HCT116 (cell line): ENCODE data around the gene GPR150. TPM values are rescaled to one million over a fixed set of nuclear protein-coding genes. Genes with fewer than 3 reads are reported as not detected.

Experiments
- ATAC-seq: fragments of 200-7000 bp; cut with Tn5 transposase; 2 replicates; pipeline ENCODE4 v1.9.1; 2020; ENCODE audit warnings: mild to moderate bottlenecking, moderate library complexity
- BruUV-seq: library from RNA; stranded (reverse); fragments of 400-500 nt; replicated peaks from 2 replicates; lab custom pipeline; 2021; lab: Mats Ljungman, UMichigan
- CTCF ChIA-PET: fragments of 300-600 bp; sonication (Branson Sonifier 250); formaldehyde crosslinking; loops from one replicate; lab custom pipeline; 2021; ENCODE audit warnings: antibody characterized with exemption; lab: Charles Lee
- POLR2A ChIA-PET: fragments of 300-600, 350-600 bp; sonication (Branson Sonifier 250); formaldehyde crosslinking; loops from one replicate; lab custom pipeline; 2021; ENCODE audit warnings: antibody characterized with exemption; lab: Charles Lee
- RAD21 ChIA-PET, 2 experiments: fragments of 300-600 bp; sonication (Branson Sonifier 250); formaldehyde crosslinking; loops; one replicate each; lab custom pipeline; 2023; ENCODE audit warnings: low total read pairs in 2 of 2; ENCODE audit not compliant: uncharacterized antibody in 2 of 2, unreplicated experiment in 2 of 2, low non-redundant PET in 1 of 2; lab: Charles Lee
- DNase-seq: peaks from one replicate; pipeline ENCODE4 v3.0.0-alpha.2; 2010; ENCODE audit warnings: low read depth, low spot score
- H2AFZ ChIP-seq: fragments of 200-600 bp; shearing (Covaris generic), sonication (generic); 2 replicates; pipeline ENCODE4 v1.6.1; 2017; ENCODE audit warnings: low read depth, mixed run types, mixed read lengths, antibody characterized with exemption, low read length; ENCODE audit not compliant: poor library complexity, severe bottlenecking
- H3K27ac ChIP-seq: 2 replicates; pipeline ENCODE4 v1.5.1; 2012; ENCODE audit warnings: low read depth, low read length
- H3K27me3 ChIP-seq: fragments of 200-600 bp; sonication (generic); 2 replicates; pipeline ENCODE4 v1.6.1; 2016; ENCODE audit warnings: mixed run types, low read length, mixed read lengths; ENCODE audit not compliant: insufficient read depth
- H3K36me3 ChIP-seq, 2 experiments: fragments of 200-500 bp in 1 of 2; fragments of 200-600 bp in 1 of 2; sonication (Bioruptor generic) in 1 of 2; sonication (generic) in 1 of 2; 2 replicates each; pipeline versions ENCODE4 v1.5.1 to v1.6.1; 2014 to 2016; ENCODE audit warnings: low read length in 2 of 2, inconsistent platforms in 1 of 2, mixed read lengths in 1 of 2, mixed run types in 1 of 2; ENCODE audit not compliant: insufficient read depth in 2 of 2, control insufficient read depth in 1 of 2
- H3K4me1 ChIP-seq, 2 experiments: fragments of 200-600 bp in 1 of 2; sonication (generic) in 1 of 2; 2 replicates each; pipeline versions ENCODE4 v1.5.1 to v1.6.1; 2012 to 2017; ENCODE audit warnings: low read length in 2 of 2, inconsistent platforms in 1 of 2, mild to moderate bottlenecking in 1 of 2, mixed read lengths in 1 of 2, mixed run types in 1 of 2, moderate library complexity in 1 of 2; ENCODE audit not compliant: insufficient read depth in 2 of 2, control insufficient read depth in 1 of 2
- H3K4me2 ChIP-seq: fragments of 200-600 bp; sonication (generic); 2 replicates; pipeline ENCODE4 v1.6.1; 2017; ENCODE audit warnings: mixed run types, low read length, mixed read lengths
- H3K4me3 ChIP-seq, 2 experiments: fragments of 200-600 bp in 1 of 2; sonication (generic) in 1 of 2; replicated peaks in 1 of 2; 2 replicates each; pipeline ENCODE4 v1.5.1; 2011 to 2016; ENCODE audit warnings: low read length in 2 of 2, control low read depth in 1 of 2, low read depth in 1 of 2, mild to moderate bottlenecking in 1 of 2, mixed read lengths in 1 of 2, mixed run types in 1 of 2
- H3K79me2 ChIP-seq: fragments of 200-600 bp; sonication (generic); 2 replicates; pipeline ENCODE4 v1.6.1; 2017; ENCODE audit warnings: mild to moderate bottlenecking, mixed run types, low read length, moderate library complexity, mixed read lengths; ENCODE audit not compliant: insufficient read depth
- H3K9ac ChIP-seq: fragments of 200-600 bp; sonication (generic); 2 replicates; pipeline ENCODE4 v1.6.1; 2016; ENCODE audit warnings: low read length, mixed read lengths
- H3K9me2 ChIP-seq: fragments of 200-600 bp; sonication (generic), shearing (Covaris generic); 2 replicates; pipeline ENCODE4 v1.6.1; 2017; ENCODE audit warnings: mixed run types, mild to moderate bottlenecking, moderate library complexity; ENCODE audit not compliant: insufficient read depth
- H3K9me3 ChIP-seq, 2 experiments: fragments of 200-500 bp in 1 of 2; fragments of 200-600 bp in 1 of 2; sonication (Bioruptor generic) in 1 of 2; sonication (generic) in 1 of 2; 2 replicates each; pipeline ENCODE4 v1.6.1; 2014 to 2017; ENCODE audit warnings: low read length in 2 of 2, mixed read lengths in 2 of 2, inconsistent platforms in 1 of 2, low read depth in 1 of 2, mild to moderate bottlenecking in 1 of 2, mixed run types in 1 of 2, moderate library complexity in 1 of 2; ENCODE audit not compliant: control insufficient read depth in 1 of 2, insufficient read depth in 1 of 2
- H4K20me1 ChIP-seq: fragments of 200-600 bp; sonication (generic), shearing (Covaris generic); 2 replicates; pipeline ENCODE4 v1.6.1; 2017; ENCODE audit warnings: mixed run types, mild to moderate bottlenecking, moderate library complexity; ENCODE audit not compliant: insufficient read depth
- CTCF ChIP-seq, 3 experiments: fragments of 200-600 bp in 1 of 3; sonication (generic) in 1 of 3; IDR thresholded peaks in 2 of 3; conservative IDR thresholded peaks in 1 of 3; 2 replicates each; pipeline ENCODE4 v1.5.1; 2012 to 2017; ENCODE audit warnings: low read depth in 2 of 3, low read length in 2 of 3, antibody characterized with exemption in 1 of 3, borderline replicate concordance in 1 of 3, control low read depth in 1 of 3, mild to moderate bottlenecking in 1 of 3, mixed read lengths in 1 of 3, mixed run types in 1 of 3, moderate library complexity in 1 of 3; ENCODE audit not compliant: insufficient read depth in 1 of 3
- EZH2phosphoT487 ChIP-seq: fragments of 200-600 bp; IDR thresholded peaks from 2 replicates; pipeline ENCODE4 v1.6.1; 2018; ENCODE audit warnings: antibody characterized with exemption, borderline replicate concordance
- FOSL1 ChIP-seq: IDR thresholded peaks from 2 replicates; pipeline ENCODE4 v1.6.1; 2012; ENCODE audit warnings: low read depth
- JUND ChIP-seq: IDR thresholded peaks from 2 replicates; pipeline ENCODE4 v1.6.1; 2012
- SP1 ChIP-seq: IDR thresholded peaks from 2 replicates; pipeline ENCODE4 v1.6.1; 2012; ENCODE audit warnings: low read depth
- intact Hi-C: fragments of 100-400 bp; cut with micrococcal nuclease; formaldehyde crosslinking; loops from 2 replicates; pipeline ENCODE4 v1.10.0; 2022
- total RNA-seq: library from RNA; stranded (reverse); gene quantifications from one replicate; pipeline ENCODE4 v1.2.1, GENCODE V29; 2021; ENCODE audit not compliant: unreplicated experiment
- TF ChIP-seq, protein P1 (sequence below): IDR thresholded peaks from 2 replicates; pipeline ENCODE4 v1.6.1; 2011; ENCODE audit warnings: mild to moderate bottlenecking, low read length, moderate library complexity; ENCODE audit not compliant: insufficient replicate concordance; ENCODE audit errors: extremely low read depth

Gene GPR150
- total RNA-seq, 1 experiment from 2014 or later, result not detected

- TF ChIP-seq JUND (no peak), SP1 (no peak)
- TF ChIP-seq, protein P1, sequence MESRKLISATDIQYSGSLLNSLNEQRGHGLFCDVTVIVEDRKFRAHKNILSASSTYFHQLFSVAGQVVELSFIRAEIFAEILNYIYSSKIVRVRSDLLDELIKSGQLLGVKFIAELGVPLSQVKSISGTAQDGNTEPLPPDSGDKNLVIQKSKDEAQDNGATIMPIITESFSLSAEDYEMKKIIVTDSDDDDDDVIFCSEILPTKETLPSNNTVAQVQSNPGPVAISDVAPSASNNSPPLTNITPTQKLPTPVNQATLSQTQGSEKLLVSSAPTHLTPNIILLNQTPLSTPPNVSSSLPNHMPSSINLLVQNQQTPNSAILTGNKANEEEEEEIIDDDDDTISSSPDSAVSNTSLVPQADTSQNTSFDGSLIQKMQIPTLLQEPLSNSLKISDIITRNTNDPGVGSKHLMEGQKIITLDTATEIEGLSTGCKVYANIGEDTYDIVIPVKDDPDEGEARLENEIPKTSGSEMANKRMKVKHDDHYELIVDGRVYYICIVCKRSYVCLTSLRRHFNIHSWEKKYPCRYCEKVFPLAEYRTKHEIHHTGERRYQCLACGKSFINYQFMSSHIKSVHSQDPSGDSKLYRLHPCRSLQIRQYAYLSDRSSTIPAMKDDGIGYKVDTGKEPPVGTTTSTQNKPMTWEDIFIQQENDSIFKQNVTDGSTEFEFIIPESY, result no peak
Observed at GRCh38 chr5:95583992-95584391, 35.9 kb upstream of the GPR150 start (continued).

- intact Hi-C loops, result no loop called here
- H3K9me2 ChIP-seq, result no peaks in the 10 kb centered on the region
- no peak for ATAC-seq
- no peak overlapping the region for H3K27ac ChIP-seq
- H3K79me2 ChIP-seq, result no peaks in the 10 kb centered on the region
- H3K4me2 ChIP-seq, result peak overlapping the region; percentile 17
- peaks cover 0 to 20% of the 10 kb centered on the region in 2 experiments; a peak in 2 of 4 replicates for H3K4me1 ChIP-seq
- RAD21 ChIA-PET, result no interaction called here
- no peaks in the 10 kb centered on the region for H3K9me3 ChIP-seq
- no peaks in the 10 kb centered on the region for H4K20me1 ChIP-seq
- TF ChIP-seq EZH2phosphoT487, result no peak
- TF ChIP-seq, all 23 proteins: peak for 0
- ChIA-PET CTCF (no interaction called here), POLR2A (no interaction called here)
- no TSS peak for BruUV-seq
- Histone ChIP-seq H3K27me3 (no peaks in the 10 kb centered on the region), H3K4me3 (no peak overlapping the region), H3K9ac (no peak overlapping the region), H3K36me3 (no peaks in the 10 kb centered on the region), H2AFZ (no peak overlapping the region)
- DNase-seq, result no peak
Observed at GRCh38 chr5:95590880-95591279, 29.0 kb upstream of the GPR150 start.

DNA sequence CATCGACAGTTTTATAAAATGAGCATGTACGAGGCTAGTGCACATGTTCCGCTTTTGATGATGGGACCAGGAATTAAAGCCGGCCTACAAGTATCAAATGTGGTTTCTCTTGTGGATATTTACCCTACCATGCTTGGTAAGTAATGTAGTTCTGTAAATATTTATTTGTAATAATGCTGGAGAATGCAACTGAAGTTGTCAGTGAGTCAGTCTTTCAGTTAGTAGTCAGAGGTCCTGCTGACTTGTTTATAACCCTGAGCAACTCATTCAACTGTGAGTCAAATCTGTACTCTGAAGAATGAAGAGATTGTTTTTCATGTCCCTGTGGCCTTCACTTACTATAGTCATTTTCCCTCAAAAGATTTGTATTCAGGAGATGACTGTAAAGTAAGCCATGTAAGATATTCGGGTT, 28.4 kb upstream of the GPR150 start:
- Histone ChIP-seq H3K9ac (no peak overlapping the region), H3K4me1 (peaks cover 0 to 20% of the 10 kb centered on the region in 2 experiments; a peak in 2 of 4 replicates), H3K9me2 (no peaks in the 10 kb centered on the region), H3K9me3 (no peaks in the 10 kb centered on the region), H3K27me3 (no peaks in the 10 kb centered on the region), H3K27ac (no peak overlapping the region), H3K4me3 (no peak overlapping the region), H2AFZ (no peak overlapping the region), H4K20me1 (no peaks in the 10 kb centered on the region), H3K4me2 (peak overlapping the region; percentile 17), H3K36me3 (no peaks in the 10 kb centered on the region), H3K79me2 (no peaks in the 10 kb centered on the region)
- peak; percentile 91 for ATAC-seq
- intact Hi-C loops, result no loop called here
- ChIA-PET RAD21 (no interaction called here), POLR2A (no interaction called here), CTCF (no interaction called here)
- DNase-seq, result peak; percentile 63
- TF ChIP-seq FOSL1 (peak; percentile 46; the same call in 1 of the 2 replicates), JUND (peak; percentile 56; the same call in 1 of the 2 replicates), SP1 (peak; percentile 39; the same call in 1 of the 2 replicates), CTCF (IDR thresholded peaks at IDR 0.05 in 2 of 3, conservative IDR thresholded peaks at IDR 0.05 in 1 of 3; ENCODE audit: borderline replicate concordance in 1 of 3, insufficient read depth in 1 of 3, low read depth in 2 of 3, low read length in 2 of 3) (no peak)
- BruUV-seq, result no TSS peak
